K562 (cell line): ENCODE results near the gene NDUFAF3. TPM values are rescaled to one million over a fixed set of nuclear protein-coding genes. Genes with fewer than 3 reads are reported as not detected.

Source experiments
- ATAC-seq: fragments of 200-7000 bp; cut with Tn5 transposase; 3 replicates; pipeline ENCODE4 v1.9.1; 2020; ENCODE audit warnings: moderate library complexity
- BruUV-seq: library from RNA; stranded (reverse); fragments of 400-500 nt; replicated peaks from 2 replicates; lab custom pipeline; 2021; lab: Mats Ljungman, UMichigan
- CTCF ChIA-PET: fragments of 300-600 bp; formaldehyde crosslinking; extraction: SDS; loops from one replicate; lab custom pipeline; 2021; ENCODE audit warnings: low intra/inter-chr PET ratio; lab: Yijun Ruan, JAX
- POLR2A ChIA-PET: fragments of 300-600, 350-650 bp; sonication (Branson Sonifier 250); formaldehyde crosslinking; extraction: SDS; loops from one replicate; lab custom pipeline; 2021; ENCODE audit warnings: antibody characterized with exemption, inconsistent platforms; lab: Yijun Ruan, JAX
- DNase-seq, 4 experiments: peaks; one replicate each; pipeline versions ENCODE4 v3.0.0 to v3.0.0-alpha.2; 2011 to 2018; ENCODE audit warnings: low spot score in 3 of 4, mixed read lengths in 3 of 4; ENCODE audit errors: extremely low read depth in 1 of 4
- FAIRE-seq: peaks from 2 replicates; lab custom pipeline; 2011; peaks lifted over from hg19 to GRCh38; lab: Jason Lieb, UNC
- H2AFZ ChIP-seq: 2 replicates; pipeline ENCODE4 v1.6.0; 2011; ENCODE audit warnings: low read depth, low read length, control low read depth, inconsistent platforms
- H3K27ac ChIP-seq: fragments of 200-600 bp; 3 replicates; pipeline ENCODE4 v1.8.0; 2011; ENCODE audit warnings: low read depth, mild to moderate bottlenecking, control low read depth, inconsistent platforms, low read length, moderate library complexity, mixed read lengths; ENCODE audit errors: extremely low read depth
- H3K27me3 ChIP-seq, 2 experiments: fragments of 300-600 bp in 1 of 2; 2 replicates in 1 of 2; 3 replicates in 1 of 2; pipeline versions ENCODE4 v1.6.0 to v1.8.0; 2011; ENCODE audit warnings: inconsistent platforms in 2 of 2, low read length in 2 of 2, mild to moderate bottlenecking in 1 of 2, mixed read lengths in 1 of 2, moderate library complexity in 1 of 2; ENCODE audit not compliant: control insufficient read depth in 2 of 2, insufficient read depth in 2 of 2
- H3K36me3 ChIP-seq: fragments of 300-600 bp; 3 replicates; pipeline ENCODE4 v1.8.0; 2011; ENCODE audit warnings: mild to moderate bottlenecking, low read length, inconsistent platforms; ENCODE audit not compliant: control insufficient read depth, insufficient read depth
- H3K4me1 ChIP-seq, 2 experiments: fragments of 200-600 bp in 1 of 2; replicated peaks in 1 of 2; 2 replicates in 1 of 2; 3 replicates in 1 of 2; pipeline versions ENCODE4 v1.5.1 to v1.8.0; 2011; ENCODE audit warnings: inconsistent platforms in 2 of 2, low read length in 2 of 2, mild to moderate bottlenecking in 1 of 2, mixed read lengths in 1 of 2, moderate library complexity in 1 of 2; ENCODE audit not compliant: control insufficient read depth in 2 of 2, insufficient read depth in 2 of 2
- H3K4me2 ChIP-seq: 2 replicates; pipeline ENCODE4 v1.6.1; 2011; ENCODE audit warnings: low read length, control low read depth, inconsistent platforms, mixed read lengths; ENCODE audit not compliant: insufficient read depth
- H3K4me3 ChIP-seq: fragments of 200-600 bp; sonication (generic), shearing (Covaris generic); 2 replicates; pipeline ENCODE4 v1.5.1; 2016; ENCODE audit warnings: control low read depth, inconsistent platforms
- H3K79me2 ChIP-seq: fragments of 200-600 bp; 3 replicates; pipeline ENCODE4 v1.8.0; 2011; ENCODE audit warnings: low read length, inconsistent platforms; ENCODE audit not compliant: control insufficient read depth, insufficient read depth
- H3K9ac ChIP-seq, 2 experiments: 2 replicates each; pipeline versions ENCODE4 v1.6.0 to v1.6.1; 2011; ENCODE audit warnings: low read depth in 2 of 2, low read length in 2 of 2, control low read depth in 1 of 2, inconsistent platforms in 1 of 2, mild to moderate bottlenecking in 1 of 2, mixed read lengths in 1 of 2; ENCODE audit not compliant: insufficient read depth in 1 of 2
- H3K9me1 ChIP-seq: one replicate; pipeline ENCODE4 v1.6.0; 2011; ENCODE audit warnings: inconsistent platforms, mild to moderate bottlenecking, low read length, moderate library complexity; ENCODE audit not compliant: control insufficient read depth, insufficient read depth
- H3K9me3 ChIP-seq: replicated peaks from 2 replicates; pipeline ENCODE4 v1.5.1; 2011; ENCODE audit warnings: low read depth, low read length, inconsistent platforms; ENCODE audit not compliant: control insufficient read depth, insufficient read depth
- H4K20me1 ChIP-seq: replicated peaks from 2 replicates; pipeline ENCODE4 v1.6.1; 2011; ENCODE audit warnings: low read length, inconsistent platforms, mixed read lengths; ENCODE audit not compliant: control insufficient read depth, insufficient read depth
- ATF7 ChIP-seq: fragments of 450-650 bp; IDR thresholded peaks from 2 replicates; pipeline ENCODE4 v1.7.1; 2014; ENCODE audit warnings: mild to moderate bottlenecking, moderate library complexity
- CCAR2 ChIP-seq: fragments of 200-400 bp; formaldehyde crosslinking; IDR thresholded peaks from 2 replicates; pipeline ENCODE4 v1.6.1; 2017; ENCODE audit warnings: mild to moderate bottlenecking, low read depth, low read length
- CHD4 ChIP-seq: fragments of 200-600 bp; sonication (generic); IDR thresholded peaks from 3 replicates; pipeline ENCODE4 v1.6.1; 2012; ENCODE audit warnings: low read depth, mild to moderate bottlenecking, mixed read lengths, low read length, inconsistent platforms; ENCODE audit not compliant: insufficient read depth, insufficient replicate concordance, poor library complexity, severe bottlenecking
- DIDO1 ChIP-seq: fragments of 450-650 bp; IDR thresholded peaks from 2 replicates; pipeline ENCODE4 v1.6.1; 2016; ENCODE audit warnings: low read depth, missing biosample characterization, missing genetic modification characterization
- FOS ChIP-seq: IDR thresholded peaks from 3 replicates; pipeline ENCODE4 v1.6.1; 2011; ENCODE audit not compliant: insufficient read length; ENCODE audit errors: extremely low read depth
- MEF2A ChIP-seq: IDR thresholded peaks from 2 replicates; pipeline ENCODE4 v1.6.1; 2011; ENCODE audit warnings: low read depth, mild to moderate bottlenecking, low read length, moderate library complexity; ENCODE audit not compliant: control insufficient read depth
- MTA3 ChIP-seq: fragments of 450-650 bp; formaldehyde crosslinking; IDR thresholded peaks from 2 replicates; pipeline ENCODE4 v1.6.1; 2017; ENCODE audit warnings: mild to moderate bottlenecking, borderline replicate concordance
- POU5F1 ChIP-seq: fragments of 150-350 bp; IDR thresholded peaks from 2 replicates; pipeline ENCODE4 v1.6.1; 2014; ENCODE audit warnings: borderline replicate concordance, low read length, low read depth, mild to moderate bottlenecking; ENCODE audit not compliant: partially characterized antibody
- RBM17 ChIP-seq: fragments of 200-400 bp; formaldehyde crosslinking; IDR thresholded peaks from 2 replicates; pipeline ENCODE4 v1.6.1; 2017; ENCODE audit warnings: low read depth, mild to moderate bottlenecking, low read length, borderline replicate concordance
- SPI1 ChIP-seq: IDR thresholded peaks from 2 replicates; pipeline ENCODE4 v1.6.1; 2011; ENCODE audit warnings: low read depth, low read length, control low read depth, borderline replicate concordance
- SRSF1 ChIP-seq: fragments of 200-400 bp; formaldehyde crosslinking; IDR thresholded peaks from 2 replicates; pipeline ENCODE4 v1.6.1; 2017; ENCODE audit warnings: mild to moderate bottlenecking, low read depth, low read length, moderate library complexity
- ZNF175 ChIP-seq: fragments of 200-800 bp; sonication (Bioruptor generic); IDR thresholded peaks from 2 replicates; pipeline ENCODE4 v1.6.1; 2016; ENCODE audit warnings: low read depth, mild to moderate bottlenecking, missing genetic modification characterization, missing compliant biosample characterization
- ZNF224 ChIP-seq: sonication (generic); formaldehyde crosslinking; IDR thresholded peaks from 2 replicates; pipeline ENCODE4 v1.8.0; 2022; ENCODE audit warnings: mild to moderate bottlenecking, missing genetic modification reagents
- ZNF384 ChIP-seq: IDR thresholded peaks from 2 replicates; pipeline ENCODE4 v1.6.1; 2012; ENCODE audit warnings: low read depth, low read length, improper control_type of control experiment
- WGBS: fragments of 100-300 bp; shearing (Covaris generic); methylation state at CpG from one replicate; pipeline ENCODE4 v1.1.6; 2016; ENCODE audit warnings: low coverage, mixed read lengths; ENCODE audit not compliant: insufficient coverage; ENCODE audit errors: missing lambda C conversion rate; 5-methylcytosine and 5-hydroxymethylcytosine counted together
- in situ Hi-C: fragments of 300-500 bp; cut with MboI; formaldehyde crosslinking; loops from 4 replicates; pipeline ENCODE4 v1.15.0; 2018; ENCODE audit warnings: inconsistent platforms, mixed read lengths
- intact Hi-C: fragments of 100-400 bp; cut with micrococcal nuclease; formaldehyde crosslinking; loops from 2 replicates; pipeline ENCODE4 v1.14.2; 2022
- polyA plus RNA-seq, 8 experiments: library from polyadenylated mRNA; depleted of rRNA in 4 of 8; stranded (reverse) in 5 of 8; unstranded in 3 of 8; fragments of >200 nt; fragmentation: Nextera tagmentation in 2 of 8; fragmentation: Illumina TruSeq in 1 of 8; extraction: Ambion mirVana in 2 of 8; extraction: Trizol in 1 of 8; gene quantifications; 2 replicates each; pipeline versions ENCODE4 v1.2.1 to v1.2.3, GENCODE V29; 2011 to 2014; ENCODE audit warnings: inconsistent platforms in 1 of 8, missing spikeins in 1 of 8
- total RNA-seq, 7 experiments: library from RNA; depleted of rRNA in 6 of 7; stranded (reverse); fragments of >200 nt in 6 of 7; fragmentation: Illumina TruSeq in 2 of 7; extraction: Trizol in 2 of 7; gene quantifications; 2 replicates each; pipeline versions ENCODE4 v1.2.1 to v1.2.3, GENCODE V29; 2011 to 2021; ENCODE audit warnings: low replicate concordance in 1 of 7
- TF ChIP-seq, protein P1 (sequence below): IDR thresholded peaks from 3 replicates; pipeline ENCODE4 v1.6.1; 2011; ENCODE audit warnings: borderline replicate concordance, mild to moderate bottlenecking, moderate library complexity; ENCODE audit not compliant: insufficient read length; ENCODE audit errors: extremely low read depth
- TF ChIP-seq, protein P2 (sequence below): fragments of 200-800 bp; sonication (Bioruptor generic); IDR thresholded peaks from 2 replicates; pipeline ENCODE4 v1.6.1; 2017; ENCODE audit warnings: missing genetic modification characterization, missing compliant biosample characterization
- TF ChIP-seq, protein P3 (sequence below): fragments of 450-650 bp; IDR thresholded peaks from 2 replicates; pipeline ENCODE4 v1.6.1; 2017; ENCODE audit warnings: antibody characterized with exemption

Gene NDUFAF3
- total and polyA plus RNA-seq, 9 of the 15 experiments (the other 6 are each of a cell fraction or from before 2014, with no cell fraction given): 17.0 to 127 (median 36.3) TPM

DNA sequence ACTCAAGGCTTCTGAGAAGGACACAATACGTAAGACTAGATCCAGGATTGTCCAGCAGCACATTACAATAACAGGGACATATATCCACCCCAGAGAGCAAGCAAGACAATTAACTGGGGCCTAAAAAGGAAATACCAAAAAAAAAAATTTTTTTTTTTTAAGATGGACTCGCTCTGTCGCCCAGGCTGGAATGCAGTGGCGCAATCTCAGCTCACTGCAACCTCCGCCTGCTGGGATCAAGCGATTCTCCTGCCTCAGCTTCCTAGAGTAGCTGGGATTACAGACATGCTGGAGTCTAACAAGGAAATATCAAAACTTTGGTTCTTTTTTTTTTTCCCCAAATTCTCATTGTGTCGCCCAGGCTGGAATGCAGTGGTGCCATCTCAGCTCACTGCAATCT lies 36.1 kb downstream of the NDUFAF3 start:
- peaks cover 57% of the 10 kb centered on the region; the same call in 2 of the 3 replicates for H3K36me3 ChIP-seq
- POLR2A ChIA-PET: interaction anchor here (0.6 to 1.2 kb wide), 3 partner anchors 32 to 1180 kb away, joined by 3 to 5 read pairs (median 4); no protein-coding TSS in a partner anchor
- no peak overlapping the region for H3K4me3 ChIP-seq
- 100% methylated on average over 6 of the region's 7 CpGs for WGBS
- ATAC-seq (no peak), DNase-seq (no peak), FAIRE-seq (no peak)
- H4K20me1 ChIP-seq: no peaks in the 10 kb centered on the region
- H3K4me1 ChIP-seq: peaks cover 3 to 12% of the 10 kb centered on the region in 2 experiments; a peak in 4 of 5 replicates
- intact Hi-C loops: no loop called here
- no TSS peak for BruUV-seq
- peaks cover 18% of the 10 kb centered on the region for H3K79me2 ChIP-seq
- no peaks in the 10 kb centered on the region for H3K27me3 ChIP-seq
- H3K9me3 ChIP-seq: no peaks in the 10 kb centered on the region
- H3K4me2 ChIP-seq: no peak overlapping the region
- CTCF ChIA-PET: no interaction called here
- H3K27ac ChIP-seq: no peak overlapping the region
- no peak overlapping the region for H3K9ac ChIP-seq
- H2AFZ ChIP-seq: no peak overlapping the region
- H3K9me1 ChIP-seq: no peaks in the 10 kb centered on the region
- in situ Hi-C loops: no loop called here
- no peak for TF ChIP-seq DIDO1
- TF ChIP-seq ZNF384: no peak
- TF ChIP-seq MTA3: no peak
- TF ChIP-seq, protein P1, sequence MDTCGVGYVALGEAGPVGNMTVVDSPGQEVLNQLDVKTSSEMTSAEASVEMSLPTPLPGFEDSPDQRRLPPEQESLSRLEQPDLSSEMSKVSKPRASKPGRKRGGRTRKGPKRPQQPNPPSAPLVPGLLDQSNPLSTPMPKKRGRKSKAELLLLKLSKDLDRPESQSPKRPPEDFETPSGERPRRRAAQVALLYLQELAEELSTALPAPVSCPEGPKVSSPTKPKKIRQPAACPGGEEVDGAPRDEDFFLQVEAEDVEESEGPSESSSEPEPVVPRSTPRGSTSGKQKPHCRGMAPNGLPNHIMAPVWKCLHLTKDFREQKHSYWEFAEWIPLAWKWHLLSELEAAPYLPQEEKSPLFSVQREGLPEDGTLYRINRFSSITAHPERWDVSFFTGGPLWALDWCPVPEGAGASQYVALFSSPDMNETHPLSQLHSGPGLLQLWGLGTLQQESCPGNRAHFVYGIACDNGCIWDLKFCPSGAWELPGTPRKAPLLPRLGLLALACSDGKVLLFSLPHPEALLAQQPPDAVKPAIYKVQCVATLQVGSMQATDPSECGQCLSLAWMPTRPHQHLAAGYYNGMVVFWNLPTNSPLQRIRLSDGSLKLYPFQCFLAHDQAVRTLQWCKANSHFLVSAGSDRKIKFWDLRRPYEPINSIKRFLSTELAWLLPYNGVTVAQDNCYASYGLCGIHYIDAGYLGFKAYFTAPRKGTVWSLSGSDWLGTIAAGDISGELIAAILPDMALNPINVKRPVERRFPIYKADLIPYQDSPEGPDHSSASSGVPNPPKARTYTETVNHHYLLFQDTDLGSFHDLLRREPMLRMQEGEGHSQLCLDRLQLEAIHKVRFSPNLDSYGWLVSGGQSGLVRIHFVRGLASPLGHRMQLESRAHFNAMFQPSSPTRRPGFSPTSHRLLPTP: no peak
- no peak for TF ChIP-seq POU5F1
- TF ChIP-seq CCAR2: no peak
- no peak for TF ChIP-seq ATF7
- no peak for TF ChIP-seq CHD4
- TF ChIP-seq SRSF1: no peak
- TF ChIP-seq FOS: no peak
- TF ChIP-seq MEF2A: no peak
- no peak for TF ChIP-seq ZNF224 (CRISPR knock-in tag)
- TF ChIP-seq RBM17: no peak
- no peak for TF ChIP-seq SPI1
- TF ChIP-seq, protein P2, sequence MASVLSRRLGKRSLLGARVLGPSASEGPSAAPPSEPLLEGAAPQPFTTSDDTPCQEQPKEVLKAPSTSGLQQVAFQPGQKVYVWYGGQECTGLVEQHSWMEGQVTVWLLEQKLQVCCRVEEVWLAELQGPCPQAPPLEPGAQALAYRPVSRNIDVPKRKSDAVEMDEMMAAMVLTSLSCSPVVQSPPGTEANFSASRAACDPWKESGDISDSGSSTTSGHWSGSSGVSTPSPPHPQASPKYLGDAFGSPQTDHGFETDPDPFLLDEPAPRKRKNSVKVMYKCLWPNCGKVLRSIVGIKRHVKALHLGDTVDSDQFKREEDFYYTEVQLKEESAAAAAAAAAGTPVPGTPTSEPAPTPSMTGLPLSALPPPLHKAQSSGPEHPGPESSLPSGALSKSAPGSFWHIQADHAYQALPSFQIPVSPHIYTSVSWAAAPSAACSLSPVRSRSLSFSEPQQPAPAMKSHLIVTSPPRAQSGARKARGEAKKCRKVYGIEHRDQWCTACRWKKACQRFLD (CRISPR knock-in tag): no peak
- TF ChIP-seq, protein P3, sequence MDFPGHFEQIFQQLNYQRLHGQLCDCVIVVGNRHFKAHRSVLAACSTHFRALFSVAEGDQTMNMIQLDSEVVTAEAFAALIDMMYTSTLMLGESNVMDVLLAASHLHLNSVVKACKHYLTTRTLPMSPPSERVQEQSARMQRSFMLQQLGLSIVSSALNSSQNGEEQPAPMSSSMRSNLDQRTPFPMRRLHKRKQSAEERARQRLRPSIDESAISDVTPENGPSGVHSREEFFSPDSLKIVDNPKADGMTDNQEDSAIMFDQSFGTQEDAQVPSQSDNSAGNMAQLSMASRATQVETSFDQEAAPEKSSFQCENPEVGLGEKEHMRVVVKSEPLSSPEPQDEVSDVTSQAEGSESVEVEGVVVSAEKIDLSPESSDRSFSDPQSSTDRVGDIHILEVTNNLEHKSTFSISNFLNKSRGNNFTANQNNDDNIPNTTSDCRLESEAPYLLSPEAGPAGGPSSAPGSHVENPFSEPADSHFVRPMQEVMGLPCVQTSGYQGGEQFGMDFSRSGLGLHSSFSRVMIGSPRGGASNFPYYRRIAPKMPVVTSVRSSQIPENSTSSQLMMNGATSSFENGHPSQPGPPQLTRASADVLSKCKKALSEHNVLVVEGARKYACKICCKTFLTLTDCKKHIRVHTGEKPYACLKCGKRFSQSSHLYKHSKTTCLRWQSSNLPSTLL: no peak
- no peak for TF ChIP-seq ZNF175 (CRISPR knock-in tag)
